WTC11 (cell line): ENCODE data around the gene CASP8.

Source experiments
- CTCF ChIP-seq: fragments of 200-600 bp; IDR thresholded peaks from 2 replicates; pipeline ENCODE4 v1.8.0; 2022; ENCODE audit warnings: antibody characterized with exemption
- FOXJ3 ChIP-seq: sonication (generic); formaldehyde crosslinking; IDR thresholded peaks from 2 replicates; pipeline ENCODE4 v1.9.0; 2021; ENCODE audit warnings: missing genetic modification reagents, mild to moderate bottlenecking, borderline replicate concordance
- SP1 ChIP-seq: sonication (generic); formaldehyde crosslinking; conservative IDR thresholded peaks from 2 replicates; pipeline ENCODE4 v1.8.1; 2022; ENCODE audit warnings: missing genetic modification reagents

GRCh38 chr2:201234663-201235135 is 25.6 kb upstream of the CASP8 start:
- TF ChIP-seq CTCF (no peak), SP1 (CRISPR knock-in tag) (no peak), FOXJ3 (CRISPR knock-in tag) (no peak)
